HEK293T (cell line): Measurements from ENCODE around the gene SLC66A1.

ENCODE experiments used
- ARNT ChIP-seq: fragments of 450-650 bp; IDR thresholded peaks from 2 replicates; pipeline ENCODE4 v1.6.1; 2017; ENCODE audit warnings: mild to moderate bottlenecking
- ELF4 ChIP-seq: fragments of 450-650 bp; IDR thresholded peaks from 2 replicates; pipeline ENCODE4 v1.6.1; 2017; ENCODE audit warnings: antibody characterized with exemption
- FOXA1 ChIP-seq: fragments of 450-650 bp; IDR thresholded peaks from 2 replicates; pipeline ENCODE4 v1.6.1; 2016; ENCODE audit warnings: mild to moderate bottlenecking
- FOXM1 ChIP-seq: fragments of 450-650 bp; IDR thresholded peaks from 2 replicates; pipeline ENCODE4 v1.6.1; 2017; ENCODE audit warnings: mild to moderate bottlenecking, borderline replicate concordance
- PKNOX1 ChIP-seq: fragments of 450-650 bp; IDR thresholded peaks from 2 replicates; pipeline ENCODE4 v1.6.1; 2016
- SP1 ChIP-seq: fragments of 450-650 bp; IDR thresholded peaks from 2 replicates; pipeline ENCODE4 v1.6.1; 2017
- SUZ12 ChIP-seq: fragments of 450-650 bp; IDR thresholded peaks from 2 replicates; pipeline ENCODE4 v1.6.1; 2016; ENCODE audit warnings: mild to moderate bottlenecking
- ZNF384 ChIP-seq: fragments of 450-650 bp; IDR thresholded peaks from 2 replicates; pipeline ENCODE4 v1.6.1; 2016

- no peak for TF ChIP-seq PKNOX1
- TF ChIP-seq FOXM1: no peak
- TF ChIP-seq ZNF384: no peak
- TF ChIP-seq ELF4: no peak
- TF ChIP-seq SP1: no peak
- TF ChIP-seq FOXA1: no peak
- no peak for TF ChIP-seq ARNT
- no peak for TF ChIP-seq SUZ12
These were observed 1.5 kb downstream of the SLC66A1 start for GRCh38 chr1:19313636-19313959.
